ENCODE data around the gene ADAM22.

- TF ChIP-seq POLR2A (IDR thresholded peaks at IDR 0.05; ENCODE audit: low read depth, low read length) (no peak), MXI1 (IDR thresholded peaks at IDR 0.05; ENCODE audit: borderline replicate concordance, low read depth, low read length) (no peak), SMC3 (IDR thresholded peaks at IDR 0.05; ENCODE audit: low read depth, low read length) (no peak), FOS (IDR thresholded peaks at IDR 0.05; ENCODE audit: low read depth, low read length) (no peak), RFX5 (IDR thresholded peaks at IDR 0.05; ENCODE audit: low read depth, low read length) (no peak), MAZ (IDR thresholded peaks at IDR 0.05; ENCODE audit: borderline replicate concordance, low read depth, low read length) (no peak), CHD1 (IDR thresholded peaks at IDR 0.05; ENCODE audit: low read depth, low read length) (no peak), NFE2L2 (IDR thresholded peaks at IDR 0.05; ENCODE audit: low read depth, low read length) (no peak), RAD21 (IDR thresholded peaks at IDR 0.05; ENCODE audit: low read length) (no peak), BHLHE40 (IDR thresholded peaks at IDR 0.05; ENCODE audit: low read depth, low read length) (no peak)
- TF ChIP-seq, protein P1, sequence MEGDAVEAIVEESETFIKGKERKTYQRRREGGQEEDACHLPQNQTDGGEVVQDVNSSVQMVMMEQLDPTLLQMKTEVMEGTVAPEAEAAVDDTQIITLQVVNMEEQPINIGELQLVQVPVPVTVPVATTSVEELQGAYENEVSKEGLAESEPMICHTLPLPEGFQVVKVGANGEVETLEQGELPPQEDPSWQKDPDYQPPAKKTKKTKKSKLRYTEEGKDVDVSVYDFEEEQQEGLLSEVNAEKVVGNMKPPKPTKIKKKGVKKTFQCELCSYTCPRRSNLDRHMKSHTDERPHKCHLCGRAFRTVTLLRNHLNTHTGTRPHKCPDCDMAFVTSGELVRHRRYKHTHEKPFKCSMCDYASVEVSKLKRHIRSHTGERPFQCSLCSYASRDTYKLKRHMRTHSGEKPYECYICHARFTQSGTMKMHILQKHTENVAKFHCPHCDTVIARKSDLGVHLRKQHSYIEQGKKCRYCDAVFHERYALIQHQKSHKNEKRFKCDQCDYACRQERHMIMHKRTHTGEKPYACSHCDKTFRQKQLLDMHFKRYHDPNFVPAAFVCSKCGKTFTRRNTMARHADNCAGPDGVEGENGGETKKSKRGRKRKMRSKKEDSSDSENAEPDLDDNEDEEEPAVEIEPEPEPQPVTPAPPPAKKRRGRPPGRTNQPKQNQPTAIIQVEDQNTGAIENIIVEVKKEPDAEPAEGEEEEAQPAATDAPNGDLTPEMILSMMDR (conservative IDR thresholded peaks at IDR 0.05; ENCODE audit: low read depth, low read length): no peak
- TF ChIP-seq, protein P2, sequence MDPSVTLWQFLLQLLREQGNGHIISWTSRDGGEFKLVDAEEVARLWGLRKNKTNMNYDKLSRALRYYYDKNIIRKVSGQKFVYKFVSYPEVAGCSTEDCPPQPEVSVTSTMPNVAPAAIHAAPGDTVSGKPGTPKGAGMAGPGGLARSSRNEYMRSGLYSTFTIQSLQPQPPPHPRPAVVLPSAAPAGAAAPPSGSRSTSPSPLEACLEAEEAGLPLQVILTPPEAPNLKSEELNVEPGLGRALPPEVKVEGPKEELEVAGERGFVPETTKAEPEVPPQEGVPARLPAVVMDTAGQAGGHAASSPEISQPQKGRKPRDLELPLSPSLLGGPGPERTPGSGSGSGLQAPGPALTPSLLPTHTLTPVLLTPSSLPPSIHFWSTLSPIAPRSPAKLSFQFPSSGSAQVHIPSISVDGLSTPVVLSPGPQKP (IDR thresholded peaks at IDR 0.05; ENCODE audit: borderline replicate concordance, low read depth, low read length): no peak
- TF ChIP-seq, protein P3, sequence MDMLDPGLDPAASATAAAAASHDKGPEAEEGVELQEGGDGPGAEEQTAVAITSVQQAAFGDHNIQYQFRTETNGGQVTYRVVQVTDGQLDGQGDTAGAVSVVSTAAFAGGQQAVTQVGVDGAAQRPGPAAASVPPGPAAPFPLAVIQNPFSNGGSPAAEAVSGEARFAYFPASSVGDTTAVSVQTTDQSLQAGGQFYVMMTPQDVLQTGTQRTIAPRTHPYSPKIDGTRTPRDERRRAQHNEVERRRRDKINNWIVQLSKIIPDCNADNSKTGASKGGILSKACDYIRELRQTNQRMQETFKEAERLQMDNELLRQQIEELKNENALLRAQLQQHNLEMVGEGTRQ (IDR thresholded peaks at IDR 0.05; ENCODE audit: low read depth, low read length): no peak
These were observed 156.6 kb downstream of the ADAM22 start for GRCh38 chr7:88090671-88091070.

All from IMR-90 (cell line).